K562 (cell line): ENCODE results near the gene HECA. TPM values are rescaled to one million over a fixed set of nuclear protein-coding genes. Genes with fewer than 3 reads are reported as not detected.

Experiments
- CAMTA2 ChIP-seq: fragments of 250-450 bp; sonication (Bioruptor Pico); conservative IDR thresholded peaks from 2 replicates; pipeline ENCODE4 v1.5.1; 2022
- CBX1 ChIP-seq: sonication (generic); IDR thresholded peaks from 2 replicates; pipeline ENCODE4 v1.6.1; 2016; ENCODE audit warnings: antibody characterized with exemption, low read depth, mild to moderate bottlenecking
- CSDE1 ChIP-seq, 2 experiments: fragments of 450-650 bp; IDR thresholded peaks; 2 replicates each; pipeline ENCODE4 v1.6.1; 2016; ENCODE audit warnings: mild to moderate bottlenecking in 1 of 2
- ERF ChIP-seq: fragments of 450-650 bp; formaldehyde crosslinking; IDR thresholded peaks from 2 replicates; pipeline ENCODE4 v1.4.0; 2020; ENCODE audit warnings: mild to moderate bottlenecking, mixed read lengths
- FIP1L1 ChIP-seq: fragments of 200-400 bp; formaldehyde crosslinking; IDR thresholded peaks from 2 replicates; pipeline ENCODE4 v1.6.1; 2018; ENCODE audit warnings: mild to moderate bottlenecking, low read depth, low read length; ENCODE audit not compliant: poor library complexity, severe bottlenecking
- MBD2 ChIP-seq: sonication (generic); IDR thresholded peaks from 2 replicates; pipeline ENCODE4 v1.6.1; 2016; ENCODE audit warnings: low read depth, borderline replicate concordance
- NRF1 ChIP-seq, 2 experiments: fragments of 450-650 bp; IDR thresholded peaks in 1 of 2; conservative IDR thresholded peaks in 1 of 2; 2 replicates each; pipeline ENCODE4 v1.6.1; 2014; ENCODE audit warnings: mild to moderate bottlenecking in 2 of 2
- RHOXF2B ChIP-seq: fragments of 250-450 bp; sonication (Bioruptor Pico); conservative IDR thresholded peaks from 2 replicates; pipeline ENCODE4 v1.5.1; 2021
- SMC3 ChIP-seq: conservative IDR thresholded peaks from 2 replicates; pipeline ENCODE4 v1.6.1; 2011; ENCODE audit warnings: low read depth, low read length, improper control_type of control experiment; ENCODE audit not compliant: insufficient read depth
- SUPT5H ChIP-seq: fragments of 450-650 bp; IDR thresholded peaks from 2 replicates; pipeline ENCODE4 v1.6.1; 2016
- TAL1 ChIP-seq: fragments of 450-650 bp; IDR thresholded peaks from 2 replicates; pipeline ENCODE4 v1.6.1; 2016; ENCODE audit warnings: mild to moderate bottlenecking
- TEAD1 ChIP-seq, 2 experiments: fragments of 450-650 bp in 1 of 2; sonication (generic) in 1 of 2; formaldehyde crosslinking; IDR thresholded peaks; 2 replicates each; pipeline versions ENCODE4 v1.4.0 to v1.8.0; 2020 to 2022; ENCODE audit warnings: mild to moderate bottlenecking in 2 of 2, missing genetic modification reagents in 1 of 2
- ZNF184 ChIP-seq: sonication (generic); formaldehyde crosslinking; IDR thresholded peaks from 2 replicates; pipeline ENCODE4 v1.5.0; 2020; ENCODE audit warnings: missing genetic modification reagents
- ZNF282 ChIP-seq: sonication (generic); formaldehyde crosslinking; IDR thresholded peaks from 2 replicates; pipeline ENCODE4 v1.8.1; 2023; ENCODE audit warnings: missing genetic modification reagents
- ZNF316 ChIP-seq: fragments of 450-650 bp; IDR thresholded peaks from 2 replicates; pipeline ENCODE4 v1.6.1; 2016
- ZNF764 ChIP-seq: fragments of 250-450 bp; sonication (Bioruptor Pico); IDR thresholded peaks from 2 replicates; pipeline ENCODE4 v1.4.0; 2020; ENCODE audit warnings: low read depth, mild to moderate bottlenecking, moderate library complexity
- ZNF830 ChIP-seq: fragments of 250-450 bp; sonication (Bioruptor Pico); IDR thresholded peaks from 2 replicates; pipeline ENCODE4 v1.5.0; 2021; ENCODE audit warnings: mild to moderate bottlenecking
- ZSCAN29 ChIP-seq: fragments of 450-650 bp; IDR thresholded peaks from 2 replicates; pipeline ENCODE4 v1.6.1; 2017
- polyA plus RNA-seq, 8 experiments: library from polyadenylated mRNA; depleted of rRNA in 4 of 8; stranded (reverse) in 5 of 8; unstranded in 3 of 8; fragments of >200 nt; fragmentation: Nextera tagmentation in 2 of 8; fragmentation: Illumina TruSeq in 1 of 8; extraction: Ambion mirVana in 2 of 8; extraction: Trizol in 1 of 8; gene quantifications; 2 replicates each; pipeline versions ENCODE4 v1.2.1 to v1.2.3, GENCODE V29; 2011 to 2014; ENCODE audit warnings: inconsistent platforms in 1 of 8, missing spikeins in 1 of 8
- total RNA-seq, 7 experiments: library from RNA; depleted of rRNA in 6 of 7; stranded (reverse); fragments of >200 nt in 6 of 7; fragmentation: Illumina TruSeq in 2 of 7; extraction: Trizol in 2 of 7; gene quantifications; 2 replicates each; pipeline versions ENCODE4 v1.2.1 to v1.2.3, GENCODE V29; 2011 to 2021; ENCODE audit warnings: low replicate concordance in 1 of 7
- TF ChIP-seq, protein P1 (sequence below), 2 experiments: fragments of 450-650 bp in 1 of 2; sonication (generic) in 1 of 2; formaldehyde crosslinking; conservative IDR thresholded peaks; 2 replicates each; pipeline versions ENCODE4 v1.4.0 to v1.8.1; 2020 to 2022; ENCODE audit warnings: mild to moderate bottlenecking in 1 of 2, missing genetic modification reagents in 1 of 2
- TF ChIP-seq, protein P2 (sequence below): fragments of 250-450 bp; sonication (Bioruptor Pico); IDR thresholded peaks from 2 replicates; pipeline ENCODE4 v1.5.0; 2021
- TF ChIP-seq, protein P3 (sequence below): fragments of 250-450 bp; sonication (Bioruptor Pico); IDR thresholded peaks from 2 replicates; pipeline ENCODE4 v1.8.0; 2021; ENCODE audit warnings: mild to moderate bottlenecking, moderate library complexity
- TF ChIP-seq, protein P4 (sequence below): fragments of 250-450 bp; sonication (Bioruptor Pico); IDR thresholded peaks from 2 replicates; pipeline ENCODE4 v1.5.0; 2022; ENCODE audit warnings: mild to moderate bottlenecking
- TF ChIP-seq, protein P5 (sequence below), 2 experiments: IDR thresholded peaks; 2 replicates each; pipeline ENCODE4 v1.6.1; 2012; ENCODE audit warnings: improper control_type of control experiment in 2 of 2, low read depth in 2 of 2, low read length in 2 of 2, borderline replicate concordance in 1 of 2

HECA gene
- total and polyA plus RNA-seq, 9 of the 15 experiments (the other 6 are each of a cell fraction or from before 2014, with no cell fraction given): 0.31 to 2.3 (median 1.1) TPM

DNA sequence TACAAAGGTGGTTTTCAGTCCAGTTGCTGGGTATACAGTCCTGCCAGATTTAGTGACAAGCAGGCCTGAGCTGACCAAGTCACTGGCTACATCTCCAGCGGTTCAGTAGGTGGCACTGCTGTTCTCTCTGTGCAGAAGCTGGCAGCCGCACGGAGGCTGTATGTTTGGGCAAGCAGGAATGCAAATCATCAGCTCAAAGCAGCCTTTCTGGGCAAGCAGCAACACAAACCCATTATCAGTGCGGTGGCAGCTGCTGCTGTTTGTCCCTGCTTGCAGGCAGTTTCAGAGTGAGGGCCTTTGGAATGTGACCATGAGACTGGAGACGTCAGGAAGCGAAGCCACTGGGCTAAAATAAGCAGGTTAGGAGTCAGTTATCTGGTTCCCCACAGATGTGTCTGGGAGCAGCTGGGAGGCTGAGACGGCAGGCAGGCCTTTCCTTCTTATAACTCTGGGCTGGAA, 84.4 kb downstream of the HECA start (continued):
- TF ChIP-seq, protein P1, sequence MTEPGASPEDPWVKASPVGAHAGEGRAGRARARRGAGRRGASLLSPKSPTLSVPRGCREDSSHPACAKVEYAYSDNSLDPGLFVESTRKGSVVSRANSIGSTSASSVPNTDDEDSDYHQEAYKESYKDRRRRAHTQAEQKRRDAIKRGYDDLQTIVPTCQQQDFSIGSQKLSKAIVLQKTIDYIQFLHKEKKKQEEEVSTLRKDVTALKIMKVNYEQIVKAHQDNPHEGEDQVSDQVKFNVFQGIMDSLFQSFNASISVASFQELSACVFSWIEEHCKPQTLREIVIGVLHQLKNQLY (CRISPR knock-in tag; conservative IDR thresholded peaks at IDR 0.05): no peak
- TF ChIP-seq ZSCAN29 (no peak), CBX1 (no peak), SMC3 (peak; percentile 61), RHOXF2B (CRISPR knock-in tag) (no peak), FIP1L1 (no peak), ZNF830 (no peak), NRF1 (conservative IDR thresholded peaks at IDR 0.05 in 1 of 2, IDR thresholded peaks at IDR 0.05 in 1 of 2) (no peak), TAL1 (peak; percentile 73), ZNF764 (CRISPR knock-in tag) (no peak), SUPT5H (no peak), ZNF316 (no peak), ZNF282 (no peak), MBD2 (no peak), CSDE1 (IDR thresholded peaks at IDR 0.05) (no peak), ERF (no peak), TEAD1 (CRISPR knock-in tag; IDR thresholded peaks at IDR 0.05) (peak; percentile 59 to 79; a peak in 2 of 4 replicates), CAMTA2 (no peak), ZNF184 (no peak)
- TF ChIP-seq, protein P2, sequence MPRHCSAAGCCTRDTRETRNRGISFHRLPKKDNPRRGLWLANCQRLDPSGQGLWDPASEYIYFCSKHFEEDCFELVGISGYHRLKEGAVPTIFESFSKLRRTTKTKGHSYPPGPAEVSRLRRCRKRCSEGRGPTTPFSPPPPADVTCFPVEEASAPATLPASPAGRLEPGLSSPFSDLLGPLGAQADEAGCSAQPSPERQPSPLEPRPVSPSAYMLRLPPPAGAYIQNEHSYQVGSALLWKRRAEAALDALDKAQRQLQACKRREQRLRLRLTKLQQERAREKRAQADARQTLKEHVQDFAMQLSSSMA (CRISPR knock-in tag): no peak
- TF ChIP-seq, protein P3, sequence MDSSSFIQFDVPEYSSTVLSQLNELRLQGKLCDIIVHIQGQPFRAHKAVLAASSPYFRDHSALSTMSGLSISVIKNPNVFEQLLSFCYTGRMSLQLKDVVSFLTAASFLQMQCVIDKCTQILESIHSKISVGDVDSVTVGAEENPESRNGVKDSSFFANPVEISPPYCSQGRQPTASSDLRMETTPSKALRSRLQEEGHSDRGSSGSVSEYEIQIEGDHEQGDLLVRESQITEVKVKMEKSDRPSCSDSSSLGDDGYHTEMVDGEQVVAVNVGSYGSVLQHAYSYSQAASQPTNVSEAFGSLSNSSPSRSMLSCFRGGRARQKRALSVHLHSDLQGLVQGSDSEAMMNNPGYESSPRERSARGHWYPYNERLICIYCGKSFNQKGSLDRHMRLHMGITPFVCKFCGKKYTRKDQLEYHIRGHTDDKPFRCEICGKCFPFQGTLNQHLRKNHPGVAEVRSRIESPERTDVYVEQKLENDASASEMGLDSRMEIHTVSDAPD (CRISPR knock-in tag): no peak
- TF ChIP-seq, protein P4, sequence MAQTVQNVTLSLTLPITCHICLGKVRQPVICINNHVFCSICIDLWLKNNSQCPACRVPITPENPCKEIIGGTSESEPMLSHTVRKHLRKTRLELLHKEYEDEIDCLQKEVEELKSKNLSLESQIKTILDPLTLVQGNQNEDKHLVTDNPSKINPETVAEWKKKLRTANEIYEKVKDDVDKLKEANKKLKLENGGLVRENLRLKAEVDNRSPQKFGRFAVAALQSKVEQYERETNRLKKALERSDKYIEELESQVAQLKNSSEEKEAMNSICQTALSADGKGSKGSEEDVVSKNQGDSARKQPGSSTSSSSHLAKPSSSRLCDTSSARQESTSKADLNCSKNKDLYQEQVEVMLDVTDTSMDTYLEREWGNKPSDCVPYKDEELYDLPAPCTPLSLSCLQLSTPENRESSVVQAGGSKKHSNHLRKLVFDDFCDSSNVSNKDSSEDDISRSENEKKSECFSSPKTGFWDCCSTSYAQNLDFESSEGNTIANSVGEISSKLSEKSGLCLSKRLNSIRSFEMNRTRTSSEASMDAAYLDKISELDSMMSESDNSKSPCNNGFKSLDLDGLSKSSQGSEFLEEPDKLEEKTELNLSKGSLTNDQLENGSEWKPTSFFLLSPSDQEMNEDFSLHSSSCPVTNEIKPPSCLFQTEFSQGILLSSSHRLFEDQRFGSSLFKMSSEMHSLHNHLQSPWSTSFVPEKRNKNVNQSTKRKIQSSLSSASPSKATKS (CRISPR knock-in tag): no peak
- TF ChIP-seq, protein P5, sequence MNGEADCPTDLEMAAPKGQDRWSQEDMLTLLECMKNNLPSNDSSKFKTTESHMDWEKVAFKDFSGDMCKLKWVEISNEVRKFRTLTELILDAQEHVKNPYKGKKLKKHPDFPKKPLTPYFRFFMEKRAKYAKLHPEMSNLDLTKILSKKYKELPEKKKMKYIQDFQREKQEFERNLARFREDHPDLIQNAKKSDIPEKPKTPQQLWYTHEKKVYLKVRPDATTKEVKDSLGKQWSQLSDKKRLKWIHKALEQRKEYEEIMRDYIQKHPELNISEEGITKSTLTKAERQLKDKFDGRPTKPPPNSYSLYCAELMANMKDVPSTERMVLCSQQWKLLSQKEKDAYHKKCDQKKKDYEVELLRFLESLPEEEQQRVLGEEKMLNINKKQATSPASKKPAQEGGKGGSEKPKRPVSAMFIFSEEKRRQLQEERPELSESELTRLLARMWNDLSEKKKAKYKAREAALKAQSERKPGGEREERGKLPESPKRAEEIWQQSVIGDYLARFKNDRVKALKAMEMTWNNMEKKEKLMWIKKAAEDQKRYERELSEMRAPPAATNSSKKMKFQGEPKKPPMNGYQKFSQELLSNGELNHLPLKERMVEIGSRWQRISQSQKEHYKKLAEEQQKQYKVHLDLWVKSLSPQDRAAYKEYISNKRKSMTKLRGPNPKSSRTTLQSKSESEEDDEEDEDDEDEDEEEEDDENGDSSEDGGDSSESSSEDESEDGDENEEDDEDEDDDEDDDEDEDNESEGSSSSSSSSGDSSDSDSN (IDR thresholded peaks at IDR 0.05; ENCODE audit: borderline replicate concordance in 1 of 2, low read depth in 2 of 2, low read length in 2 of 2): no peak
